SH-SY5Y (cell line): ENCODE measurements around the gene STEAP3.

Source experiments
- GATA2 ChIP-seq: IDR thresholded peaks from 2 replicates; pipeline ENCODE4 v1.6.1; 2011; ENCODE audit warnings: mild to moderate bottlenecking, low read depth, low read length
- GATA3 ChIP-seq: IDR thresholded peaks from 2 replicates; pipeline ENCODE4 v1.6.1; 2011; ENCODE audit warnings: low read depth, mild to moderate bottlenecking, low read length, moderate library complexity

STEAP3 gene

GRCh38 chr2:119242276-119243119 lies 18.9 kb downstream of the STEAP3 start:
- TF ChIP-seq GATA3: no peak
- no peak for TF ChIP-seq GATA2

GRCh38 chr2:119243621-119244020 lies 20.0 kb downstream of the STEAP3 start:
- TF ChIP-seq GATA3: no peak
- no peak for TF ChIP-seq GATA2

GRCh38 chr2:119245076-119245840 lies 21.6 kb downstream of the STEAP3 start:
- TF ChIP-seq GATA3 (no peak), GATA2 (no peak)

GRCh38 chr2:119245841-119246230 lies 22.2 kb downstream of the STEAP3 start:
- no peak for TF ChIP-seq GATA3
- TF ChIP-seq GATA2: no peak

- no peak for TF ChIP-seq GATA2
- no peak for TF ChIP-seq GATA3
Measured at GRCh38 chr2:119246884-119247843, 23.5 kb downstream of the STEAP3 start.

GRCh38 chr2:119247844-119248271 lies 24.2 kb downstream of the STEAP3 start:
- TF ChIP-seq GATA2 (no peak), GATA3 (no peak)

- TF ChIP-seq GATA2 (no peak), GATA3 (no peak)
Measured at GRCh38 chr2:119248311-119248710, 24.7 kb downstream of the STEAP3 start.

GRCh38 chr2:119248751-119249150 lies 25.1 kb downstream of the STEAP3 start:
- no peak for TF ChIP-seq GATA2
- no peak for TF ChIP-seq GATA3

GRCh38 chr2:119249311-119249710 lies 25.7 kb downstream of the STEAP3 start:
- no peak for TF ChIP-seq GATA2
- TF ChIP-seq GATA3: no peak

- no peak for TF ChIP-seq GATA2
- TF ChIP-seq GATA3: no peak
Measured at GRCh38 chr2:119249855-119250717, 26.5 kb downstream of the STEAP3 start.

GRCh38 chr2:119250718-119251290 lies 27.2 kb downstream of the STEAP3 start:
- TF ChIP-seq GATA3 (no peak), GATA2 (no peak)

GRCh38 chr2:119251652-119252051 lies 28.0 kb downstream of the STEAP3 start:
- no peak for TF ChIP-seq GATA2
- TF ChIP-seq GATA3: no peak
